HG03103 (cell line): ENCODE measurements around the gene TERC.

Source experiments
- ATAC-seq: cut with Tn5 transposase; IDR thresholded peaks from one replicate; pipeline ENCODE4 v1.9.1; 2021; ENCODE audit warnings: low read depth; ENCODE audit not compliant: unreplicated experiment

TERC gene

GRCh38 chr3:169764882-169765612 is at the start of gene TERC:
Gene TERC, minus strand, starts transcription at chr3:169765060.
- ATAC-seq = peak; percentile 56

DNA sequence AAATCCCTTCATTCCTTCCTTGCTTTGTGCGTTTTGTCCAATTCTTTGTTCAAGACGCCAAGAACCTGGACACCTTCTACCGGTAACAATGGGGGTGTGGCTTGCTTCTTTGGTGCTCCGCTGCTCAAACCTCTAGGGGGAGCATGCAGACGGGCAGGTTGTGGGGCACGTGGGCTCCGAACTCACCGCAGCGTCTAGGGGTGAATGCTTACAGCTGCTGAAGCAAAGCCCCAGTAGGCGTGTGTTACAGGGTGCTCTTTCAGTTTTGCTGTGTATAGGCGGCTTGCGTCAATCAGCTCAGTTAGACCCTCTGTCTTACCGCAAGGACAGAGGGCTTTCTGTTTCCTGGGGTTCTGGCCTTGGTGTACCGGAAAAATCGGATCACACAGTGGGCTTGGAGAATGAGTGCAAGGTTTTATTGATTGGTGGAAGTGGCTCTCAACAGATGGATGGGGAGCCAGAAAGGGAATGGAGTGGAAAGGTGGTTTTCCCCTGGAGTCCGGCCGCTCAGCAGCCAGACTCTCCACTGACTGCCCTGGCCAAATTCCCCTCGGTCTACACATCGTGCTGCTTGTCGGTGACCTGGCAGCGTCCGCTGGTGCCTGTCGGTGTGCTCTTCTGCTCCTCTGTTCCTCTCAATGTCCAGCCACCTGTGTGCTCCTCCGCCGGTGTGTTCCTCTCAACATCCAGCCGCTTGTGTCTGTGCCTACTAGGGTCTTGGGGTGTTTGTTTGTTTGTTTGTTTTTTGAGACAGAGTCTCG is 49.1 kb upstream of the TERC start:
- ATAC-seq = peak; percentile 86

- ATAC-seq = no peak
These were observed 48.4 kb upstream of the TERC start for GRCh38 chr3:169813278-169813677.

- ATAC-seq = peak; percentile 50
These were observed 47.7 kb upstream of the TERC start, which contains the start of the genes LRRC34 and LRRIQ4 for GRCh38 chr3:169812332-169813235. Gene LRRC34, minus strand, starts transcription at chr3:169812904. Its CDS starts 356 bp downstream, at chr3:169812548. Gene LRRIQ4, plus strand, starts transcription at chr3:169812870. Its CDS starts 9,052 bp downstream, at chr3:169821922.

GRCh38 chr3:169811631-169812331 is 46.9 kb upstream of the TERC start:
- ATAC-seq = peak; percentile 12

DNA sequence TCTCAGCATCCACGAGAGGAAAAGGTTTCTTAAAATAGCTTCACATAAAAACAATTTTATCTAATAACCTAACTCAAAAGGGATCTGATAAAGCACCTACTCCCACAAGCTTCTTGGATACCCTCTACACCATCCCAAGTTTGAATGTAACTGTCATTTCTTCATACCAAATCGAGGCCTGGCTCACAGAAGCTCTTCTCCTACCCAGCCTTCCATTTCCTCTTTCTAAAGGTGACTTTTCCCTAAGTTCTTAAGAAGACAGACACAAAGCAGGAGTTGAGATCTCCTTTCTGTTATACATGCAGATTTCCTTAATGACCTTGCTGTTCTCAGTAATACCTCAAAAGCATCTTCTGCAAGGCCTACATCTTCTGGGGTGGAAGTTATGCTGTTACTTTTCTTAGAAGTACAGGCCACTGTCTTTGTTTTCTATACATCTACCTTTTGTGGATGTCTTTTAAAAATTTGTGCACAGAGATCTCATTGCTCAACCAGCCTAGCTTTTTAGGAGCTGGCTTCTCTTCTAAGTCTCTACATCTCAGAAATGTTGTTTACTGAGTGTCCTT is 44.5 kb upstream of the TERC start:
- no peak for ATAC-seq

GRCh38 chr3:169804681-169805080 is 39.8 kb upstream of the TERC start:
- no peak for ATAC-seq

GRCh38 chr3:169792359-169792758 is 27.5 kb upstream of the TERC start:
- ATAC-seq = no peak

- no peak for ATAC-seq
These were observed 26.0 kb upstream of the TERC start for GRCh38 chr3:169790687-169791429.

- ATAC-seq = no peak
These were observed 25.4 kb upstream of the TERC start for GRCh38 chr3:169790219-169790618.

DNA sequence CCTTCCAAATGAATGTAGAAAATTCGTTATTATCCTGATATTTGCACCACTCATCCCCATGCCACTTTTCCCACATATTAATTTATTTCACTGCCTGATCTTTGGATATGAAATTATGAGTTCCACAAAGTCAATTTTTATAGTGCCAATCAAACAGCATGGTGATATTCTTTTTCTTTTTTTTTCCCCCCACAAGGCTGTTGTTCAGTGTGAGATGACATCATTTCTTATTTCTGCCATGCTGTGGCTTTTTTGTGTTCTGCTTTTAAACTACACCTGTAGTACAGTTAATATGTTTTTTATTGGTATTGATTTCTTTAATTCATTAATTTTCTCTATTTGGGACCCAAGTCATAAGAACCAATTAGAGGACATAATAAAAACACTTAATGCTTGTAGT is 22.9 kb upstream of the TERC start:
- no peak for ATAC-seq

DNA sequence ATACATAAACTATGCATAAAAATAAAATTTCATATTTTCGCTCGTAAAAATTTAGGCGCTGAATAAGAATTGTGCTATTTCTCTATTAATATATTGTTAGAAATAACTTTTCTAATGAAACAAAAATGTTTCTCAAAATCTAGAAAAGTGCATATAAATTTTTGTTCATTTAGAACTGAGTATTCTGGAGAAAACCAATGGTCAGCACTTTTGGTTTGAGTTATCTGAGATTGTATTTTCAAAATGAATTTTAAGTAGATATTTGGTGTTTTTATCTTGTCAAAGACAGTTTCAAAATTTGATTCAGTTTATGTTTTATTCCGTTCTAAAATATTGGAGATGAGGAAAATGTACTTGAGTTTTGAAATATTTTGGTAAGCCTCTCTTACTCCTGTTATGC is 22.3 kb upstream of the TERC start:
- ATAC-seq = no peak

DNA sequence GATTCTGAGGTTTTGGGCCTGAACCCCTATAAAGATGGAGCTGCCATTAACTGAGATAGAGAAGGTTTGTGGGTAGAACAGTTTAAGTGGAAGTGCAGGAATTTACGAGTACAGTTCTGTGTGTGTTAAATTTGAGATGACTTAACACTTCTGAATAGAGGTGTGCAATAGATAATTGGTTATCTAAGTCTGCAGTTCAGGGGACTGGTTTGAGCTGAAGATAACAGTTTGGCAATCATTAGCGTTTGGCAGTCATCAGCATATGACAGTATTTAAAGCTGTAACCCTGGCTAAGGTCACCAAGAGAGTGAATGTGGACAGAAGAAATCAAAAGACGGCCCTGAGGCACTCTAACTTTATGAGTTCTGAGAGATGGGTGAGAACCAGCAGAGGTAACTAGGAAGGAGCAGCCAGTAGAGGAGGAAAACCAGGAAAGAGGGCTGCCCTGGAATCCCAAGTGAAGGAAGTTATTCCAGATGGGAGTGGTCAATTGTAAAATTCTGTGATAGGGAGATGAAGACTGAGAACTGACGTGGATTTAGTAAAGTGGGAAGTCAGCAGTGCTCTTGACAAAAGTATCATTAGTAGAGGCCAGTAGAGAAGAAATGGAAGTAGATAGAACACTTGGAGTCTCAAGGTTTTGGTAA is 16.5 kb upstream of the TERC start:
- no peak for ATAC-seq

GRCh38 chr3:169780742-169781141 is 15.9 kb upstream of the TERC start:
- no peak for ATAC-seq

- ATAC-seq = no peak
These were observed 13.0 kb upstream of the TERC start for GRCh38 chr3:169777822-169778221.

- ATAC-seq = no peak
These were observed 9.3 kb upstream of the TERC start for GRCh38 chr3:169774186-169774585.

DNA sequence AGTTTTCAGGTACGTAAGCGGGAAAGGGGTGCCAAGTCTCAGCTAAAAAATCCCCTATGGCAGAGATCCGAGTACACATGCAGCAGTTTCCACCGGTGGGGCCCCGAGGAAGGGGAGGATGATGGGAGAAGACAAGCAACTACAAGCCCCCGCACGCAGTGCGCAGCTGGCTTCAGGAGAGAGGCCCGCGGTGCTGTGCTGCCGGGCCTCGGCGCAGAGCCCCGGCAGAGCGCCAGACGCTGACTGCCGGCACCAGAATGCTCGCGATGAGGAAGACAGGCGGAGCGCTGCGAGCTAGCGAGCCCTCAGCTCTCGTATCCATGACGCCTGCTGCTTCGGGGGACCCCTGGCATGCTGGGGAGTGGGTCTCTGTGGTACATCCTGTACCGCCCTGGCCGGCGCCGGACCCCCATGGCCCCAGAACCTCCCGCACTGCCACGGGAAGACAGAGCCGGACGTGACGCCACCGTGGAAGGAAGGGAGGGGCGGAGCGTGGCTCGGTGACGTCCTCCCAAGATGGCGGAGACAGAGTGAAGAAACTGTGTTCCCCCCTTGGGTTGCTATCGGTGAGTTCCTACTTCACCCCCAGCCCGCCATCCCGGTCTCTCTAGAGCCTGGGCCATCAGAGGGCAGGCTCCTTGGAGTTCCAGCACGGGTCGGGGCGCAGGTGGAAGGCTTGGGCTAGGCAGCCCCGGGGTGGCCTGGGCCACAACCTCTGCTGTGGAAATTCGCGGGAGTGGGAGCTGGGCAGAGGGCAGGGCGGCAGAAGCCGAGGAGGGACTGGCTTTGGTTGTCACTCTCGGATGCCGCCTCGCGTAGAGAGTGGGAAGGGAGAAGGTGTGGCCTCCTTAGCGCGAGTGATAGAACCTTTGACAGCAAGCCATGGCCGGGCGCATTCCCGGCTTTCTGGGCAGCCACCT is 8.3 kb upstream of the TERC start, which contains the start of gene MYNN:
Gene MYNN, plus strand, starts transcription at position 500 of the 920 bp plus-strand sequence. CDS start 900 bp downstream, outside the sequence.
- ATAC-seq = peak; percentile 73
